Upper lobe of left lung (tissue), 4 donors: ENCODE results near the gene PPHLN1.

Source experiments
- CTCF ChIP-seq, 6 experiments: fragments of 450-650 bp in 4 of 6; fragments of 200-600 bp in 2 of 6; sonication (generic) in 2 of 6; IDR thresholded peaks; one replicate each; pipeline ENCODE4 v1.5.1; 2016 to 2019; ENCODE audit warnings: antibody characterized with exemption in 6 of 6
- EP300 ChIP-seq, 4 donors: sonication (generic); formaldehyde crosslinking; IDR thresholded peaks; one replicate each; pipeline ENCODE4 v1.5.1; 2017; ENCODE audit warnings: antibody characterized with exemption in 4 of 4, control low read depth in 2 of 4
- POLR2A ChIP-seq, 4 donors: fragments of 450-650 bp; IDR thresholded peaks; one replicate each; pipeline ENCODE4 v1.5.1; 2016 to 2017; ENCODE audit warnings: antibody characterized with exemption in 4 of 4, mild to moderate bottlenecking in 2 of 4

DNA sequence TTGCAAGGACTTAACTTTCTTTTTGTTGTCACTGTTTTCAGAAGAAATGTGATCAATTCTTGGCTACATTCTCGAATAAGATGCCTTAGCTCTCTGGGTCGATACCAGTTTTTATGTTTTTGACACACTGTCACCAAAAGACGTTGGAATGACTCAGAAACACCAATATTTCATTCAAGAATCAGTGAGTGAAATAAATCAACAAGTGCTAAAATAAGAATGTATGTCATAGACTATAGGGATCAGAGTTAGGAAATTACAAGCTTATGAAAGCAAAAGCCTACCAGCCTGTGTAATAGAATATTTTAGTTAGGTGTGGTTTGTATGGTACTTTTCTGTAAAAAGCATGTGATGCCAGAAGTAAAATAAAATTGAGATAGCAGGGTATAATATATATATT lies 17.8 kb downstream of the PPHLN1 start:
- TF ChIP-seq POLR2A (IDR thresholded peaks at IDR 0.05), result no peak
- TF ChIP-seq CTCF (IDR thresholded peaks at IDR 0.05), result no peak
- no peak for TF ChIP-seq EP300 (IDR thresholded peaks at IDR 0.05)
